ENCODE results near the gene GALNT10.

Gene GALNT10

DNA sequence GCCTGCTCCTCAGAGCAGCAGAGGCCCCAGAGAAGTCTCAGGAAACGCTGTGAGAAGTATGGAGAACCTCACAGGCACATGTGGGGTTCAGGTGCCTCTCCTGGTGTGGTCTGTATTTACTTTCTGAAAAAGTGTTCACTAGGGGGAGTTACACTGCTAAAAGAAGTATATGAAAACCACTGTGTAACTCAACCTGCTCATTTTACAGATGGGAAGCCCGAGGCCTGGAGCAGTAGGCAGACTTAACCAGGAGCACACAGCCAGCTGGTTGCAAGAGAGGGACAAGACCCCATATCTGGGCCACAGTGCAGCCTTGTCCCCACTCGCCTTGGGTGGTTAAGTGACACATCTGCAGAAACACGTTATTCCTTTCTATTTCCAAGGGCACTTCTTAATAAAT, 142.5 kb downstream of the GALNT10 start:
- no peak for ATAC-seq
- H3K27ac Mint-ChIP-seq = no peak overlapping the region
- peaks cover 16% of the 10 kb centered on the region for H3K4me1 Mint-ChIP-seq
- no peak overlapping the region for H3K4me3 Mint-ChIP-seq
- H3K36me3 Mint-ChIP-seq = peaks cover 58% of the 10 kb centered on the region
- no peaks in the 10 kb centered on the region for H3K9me3 Mint-ChIP-seq
- DNase-seq (ENCODE audit: low spot score in 2 of 2) = no peak

- H3K4me1 Mint-ChIP-seq = peaks cover 19% of the 10 kb centered on the region
- no peak overlapping the region for H3K27ac Mint-ChIP-seq
- H3K4me3 Mint-ChIP-seq = no peak overlapping the region
- ATAC-seq (no peak), DNase-seq (ENCODE audit: low spot score in 2 of 2) (no peak)
- no peaks in the 10 kb centered on the region for H3K9me3 Mint-ChIP-seq
- H3K36me3 Mint-ChIP-seq = peaks cover 53% of the 10 kb centered on the region
Measured at GRCh38 chr5:154334406-154335064, 144.0 kb downstream of the GALNT10 start.

- ATAC-seq (no peak), DNase-seq (ENCODE audit: low spot score in 2 of 2) (no peak)
- Mint-ChIP-seq H3K4me3 (no peak overlapping the region), H3K9me3 (no peaks in the 10 kb centered on the region), H3K27ac (no peak overlapping the region), H3K4me1 (peaks cover 19% of the 10 kb centered on the region), H3K36me3 (peaks cover 48% of the 10 kb centered on the region)
Measured at GRCh38 chr5:154335065-154335448, 144.5 kb downstream of the GALNT10 start.

DNA sequence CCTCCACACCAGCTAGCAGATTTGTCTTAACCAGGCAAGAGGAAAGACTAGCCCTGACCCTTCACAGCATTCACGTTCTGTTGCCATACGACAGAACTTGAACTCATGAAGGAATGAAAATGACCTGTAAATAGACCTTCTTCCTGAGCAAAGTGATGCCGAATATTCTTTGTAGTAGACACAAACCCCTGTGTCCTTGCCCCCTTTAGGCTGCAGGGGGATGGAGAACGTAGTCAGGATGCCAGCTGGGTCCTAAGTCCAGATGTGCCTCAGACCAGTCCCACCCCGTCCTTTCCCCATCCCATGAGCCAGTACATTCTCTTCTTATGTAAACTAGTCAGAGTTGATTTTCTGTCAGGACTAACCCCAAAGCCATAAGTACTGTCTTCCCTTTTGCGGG, 151.1 kb downstream of the GALNT10 start:
- no peaks in the 10 kb centered on the region for H3K9me3 Mint-ChIP-seq
- DNase-seq (ENCODE audit: low spot score in 2 of 2) (no peak), ATAC-seq (no peak)
- H3K36me3 Mint-ChIP-seq = peaks cover 36% of the 10 kb centered on the region
- peak overlapping the region; percentile 72 for H3K27ac Mint-ChIP-seq
- H3K4me1 Mint-ChIP-seq = peaks cover 24% of the 10 kb centered on the region
- H3K4me3 Mint-ChIP-seq = no peak overlapping the region

DNA sequence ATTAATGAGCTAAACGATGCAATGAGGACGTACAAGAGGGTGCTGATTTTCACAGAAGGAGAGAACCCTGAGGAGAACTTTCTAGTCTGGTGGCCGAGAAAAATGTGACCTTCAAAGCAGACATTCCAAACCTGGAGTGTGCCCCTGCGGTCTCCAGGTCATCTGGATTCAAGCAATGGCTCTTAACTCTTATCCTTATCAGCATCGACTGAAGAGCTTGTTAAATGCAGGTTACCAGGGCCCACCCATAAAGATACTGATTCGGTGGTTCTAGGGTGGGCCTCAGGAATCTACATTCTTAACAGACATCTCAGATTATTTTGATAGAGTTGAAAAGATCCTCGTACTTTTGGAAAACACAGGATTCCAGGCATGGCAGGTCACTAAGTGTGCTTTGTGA, 151.7 kb downstream of the GALNT10 start:
- DNase-seq (ENCODE audit: low spot score in 2 of 2) (no peak), ATAC-seq (no peak)
- H3K36me3 Mint-ChIP-seq = peaks cover 31% of the 10 kb centered on the region
- no peak overlapping the region for H3K4me3 Mint-ChIP-seq
- no peaks in the 10 kb centered on the region for H3K9me3 Mint-ChIP-seq
- H3K4me1 Mint-ChIP-seq = peaks cover 25% of the 10 kb centered on the region
- H3K27ac Mint-ChIP-seq = peak overlapping the region; percentile 8

- DNase-seq (ENCODE audit: low spot score in 2 of 2) (no peak), ATAC-seq (no peak)
- Mint-ChIP-seq H3K9me3 (no peaks in the 10 kb centered on the region), H3K4me1 (peaks cover 19% of the 10 kb centered on the region), H3K36me3 (peaks cover 23% of the 10 kb centered on the region), H3K4me3 (no peak overlapping the region), H3K27ac (peak overlapping the region; percentile 8)
Measured at GRCh38 chr5:154342963-154343362, 152.4 kb downstream of the GALNT10 start.

DNA sequence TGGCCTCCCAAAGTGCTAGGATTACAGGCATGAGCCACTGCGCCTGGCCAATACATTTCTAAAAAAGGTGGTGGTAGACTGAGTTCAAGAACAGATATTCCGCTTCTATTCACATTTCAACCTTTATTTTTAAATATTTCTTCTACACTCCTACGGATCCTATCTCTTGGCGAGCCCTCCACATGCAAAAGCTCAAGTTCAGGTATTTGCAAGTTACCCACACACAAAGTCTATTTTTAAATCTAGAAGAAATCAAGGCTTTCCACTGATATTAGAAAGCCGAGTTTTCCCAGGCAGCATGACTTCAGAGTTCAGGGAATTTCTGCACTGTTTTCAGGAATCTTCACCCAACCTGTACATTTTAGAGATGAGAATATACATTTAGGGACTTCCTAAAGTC, 153.9 kb downstream of the GALNT10 start:
- no peak for ATAC-seq
- Mint-ChIP-seq H3K36me3 (peaks cover 17% of the 10 kb centered on the region), H3K9me3 (no peaks in the 10 kb centered on the region), H3K4me3 (no peak overlapping the region), H3K27ac (peak overlapping the region; percentile 43), H3K4me1 (peaks cover 15% of the 10 kb centered on the region)
- DNase-seq (ENCODE audit: low spot score in 2 of 2) = no peak

DNA sequence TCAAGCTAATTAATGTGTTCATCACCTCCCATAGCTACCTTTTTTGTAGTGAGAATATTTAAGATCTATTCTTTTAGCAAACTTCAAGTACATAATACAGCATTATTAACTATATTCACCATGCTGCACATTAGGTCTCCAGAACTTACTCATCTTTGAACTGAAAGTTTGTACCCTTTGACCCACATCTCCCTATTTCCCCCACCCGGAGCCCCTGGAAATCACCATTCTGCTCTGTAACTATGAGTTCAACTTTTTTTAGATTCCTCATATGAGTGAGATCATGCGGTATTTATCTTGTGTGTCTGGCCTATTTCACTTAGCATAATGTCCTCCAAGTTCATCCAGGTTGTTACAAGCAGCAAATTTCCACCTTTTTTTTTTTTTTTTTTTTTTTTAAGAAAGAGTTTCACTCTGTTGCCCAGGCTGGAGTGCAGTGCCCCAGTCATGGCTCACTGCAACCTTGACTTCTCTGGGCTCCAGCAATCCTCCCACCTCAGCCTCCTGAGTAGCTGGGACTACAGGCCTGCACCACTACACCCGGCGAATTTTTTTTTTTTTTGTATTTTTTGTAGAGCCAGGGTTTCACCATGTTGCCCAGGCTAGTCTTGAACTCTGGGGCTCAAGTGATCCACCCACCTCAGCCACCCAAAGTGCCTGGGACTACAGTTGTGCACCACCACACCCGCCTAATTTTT, 154.9 kb downstream of the GALNT10 start:
- no peaks in the 10 kb centered on the region for H3K9me3 Mint-ChIP-seq
- no peak overlapping the region for H3K4me3 Mint-ChIP-seq
- DNase-seq (ENCODE audit: low spot score in 2 of 2) (no peak), ATAC-seq (peak; percentile 69)
- peaks cover 15% of the 10 kb centered on the region for H3K4me1 Mint-ChIP-seq
- H3K36me3 Mint-ChIP-seq = peaks cover 17% of the 10 kb centered on the region
- H3K27ac Mint-ChIP-seq = peak overlapping the region; percentile 18

DNA sequence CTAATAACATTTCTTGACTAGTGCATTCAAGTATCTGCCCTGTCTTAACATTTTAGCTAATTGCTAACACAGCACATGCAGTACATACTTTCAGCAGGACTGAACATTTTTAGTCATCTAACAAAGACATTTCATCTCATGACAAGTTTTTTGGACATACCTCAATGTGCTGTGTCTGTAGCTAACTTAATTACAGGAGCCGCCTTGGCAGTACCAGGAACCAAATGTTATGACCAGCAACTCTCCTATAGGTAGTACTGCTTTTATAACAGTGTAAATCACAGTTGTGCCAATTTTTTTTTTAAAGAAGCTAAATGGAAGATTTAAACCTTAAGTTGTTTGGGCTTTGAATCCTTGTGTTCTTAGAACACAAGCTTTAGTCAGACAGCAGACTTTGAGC, 155.9 kb downstream of the GALNT10 start:
- no peaks in the 10 kb centered on the region for H3K9me3 Mint-ChIP-seq
- peaks cover 16% of the 10 kb centered on the region for H3K36me3 Mint-ChIP-seq
- DNase-seq (ENCODE audit: low spot score in 2 of 2) = no peak
- no peak overlapping the region for H3K27ac Mint-ChIP-seq
- H3K4me1 Mint-ChIP-seq = peaks cover 17% of the 10 kb centered on the region
- no peak overlapping the region for H3K4me3 Mint-ChIP-seq
- ATAC-seq = no peak

DNA sequence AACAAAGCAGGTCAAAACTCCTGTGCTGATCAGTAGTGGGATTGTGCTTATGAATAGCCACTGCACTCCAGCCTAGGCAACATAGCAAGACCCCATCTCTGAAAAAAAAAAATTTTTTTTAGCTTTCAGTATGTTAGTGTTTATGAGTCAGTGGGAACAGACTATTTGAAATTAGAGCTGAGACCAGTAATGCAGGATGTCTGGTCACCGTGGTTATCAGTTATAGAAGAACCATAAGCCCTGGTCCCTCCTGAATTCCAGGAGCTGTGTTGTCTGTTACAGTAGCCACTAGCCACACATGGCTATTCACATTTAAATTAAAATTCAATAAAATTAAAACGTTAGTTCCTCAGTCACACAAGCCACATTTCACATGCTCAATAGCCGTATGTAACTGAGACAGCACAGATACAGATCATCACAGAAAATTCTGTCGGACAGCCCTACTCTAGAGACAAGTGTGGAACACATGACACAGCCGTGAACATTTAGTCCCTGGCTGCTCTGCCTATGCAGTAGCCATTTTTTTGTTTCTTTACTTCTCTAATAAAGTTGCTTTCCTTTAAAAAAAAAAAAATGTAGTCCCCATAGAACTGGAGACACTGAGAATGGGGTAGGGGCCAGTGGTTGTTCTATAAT, 159.2 kb downstream of the GALNT10 start:
- no peaks in the 10 kb centered on the region for H3K9me3 Mint-ChIP-seq
- ATAC-seq (no peak), DNase-seq (ENCODE audit: low spot score in 2 of 2) (no peak)
- H3K4me1 Mint-ChIP-seq = peaks cover 37% of the 10 kb centered on the region
- H3K27ac Mint-ChIP-seq = no peak overlapping the region
- H3K4me3 Mint-ChIP-seq = no peak overlapping the region
- peaks cover under 1% of the 10 kb centered on the region for H3K36me3 Mint-ChIP-seq

- H3K27ac Mint-ChIP-seq = no peak overlapping the region
- no peaks in the 10 kb centered on the region for H3K9me3 Mint-ChIP-seq
- ATAC-seq = no peak
- no peaks in the 10 kb centered on the region for H3K36me3 Mint-ChIP-seq
- H3K4me3 Mint-ChIP-seq = no peak overlapping the region
- H3K4me1 Mint-ChIP-seq = peaks cover 41% of the 10 kb centered on the region
- DNase-seq (ENCODE audit: low spot score in 2 of 2) = no peak
Measured at GRCh38 chr5:154351141-154351540, 160.6 kb downstream of the GALNT10 start.

GRCh38 chr5:154351566-154351965, 161.0 kb downstream of the GALNT10 start:
- Mint-ChIP-seq H3K4me3 (no peak overlapping the region), H3K36me3 (peaks cover under 1% of the 10 kb centered on the region), H3K4me1 (peaks cover 41% of the 10 kb centered on the region), H3K27ac (no peak overlapping the region), H3K9me3 (no peaks in the 10 kb centered on the region)
- peak; percentile 74 for ATAC-seq
- no peak for DNase-seq (ENCODE audit: low spot score in 2 of 2)

- H3K4me3 Mint-ChIP-seq = no peak overlapping the region
- DNase-seq (ENCODE audit: low spot score in 2 of 2) (no peak), ATAC-seq (no peak)
- peaks cover 14% of the 10 kb centered on the region for H3K36me3 Mint-ChIP-seq
- no peaks in the 10 kb centered on the region for H3K9me3 Mint-ChIP-seq
- H3K27ac Mint-ChIP-seq = no peak overlapping the region
- peaks cover 46% of the 10 kb centered on the region for H3K4me1 Mint-ChIP-seq
Measured at GRCh38 chr5:154352960-154353548, 162.5 kb downstream of the GALNT10 start.

GRCh38 chr5:154355129-154355611, 164.6 kb downstream of the GALNT10 start:
- H3K4me1 Mint-ChIP-seq = peaks cover 58% of the 10 kb centered on the region
- H3K9me3 Mint-ChIP-seq = no peaks in the 10 kb centered on the region
- no peak overlapping the region for H3K4me3 Mint-ChIP-seq
- no peak for ATAC-seq
- H3K36me3 Mint-ChIP-seq = peaks cover 14% of the 10 kb centered on the region
- no peak for DNase-seq (ENCODE audit: low spot score in 2 of 2)
- H3K27ac Mint-ChIP-seq = peak overlapping the region; percentile 52

GRCh38 chr5:154356020-154356655, 165.6 kb downstream of the GALNT10 start:
- Mint-ChIP-seq H3K36me3 (peaks cover 14% of the 10 kb centered on the region), H3K4me1 (peaks cover 58% of the 10 kb centered on the region), H3K9me3 (no peaks in the 10 kb centered on the region), H3K4me3 (no peak overlapping the region), H3K27ac (peak overlapping the region; percentile 60)
- DNase-seq (ENCODE audit: low spot score in 2 of 2) = no peak
- ATAC-seq = peak; percentile 50

Data from stimulated activated effector memory CD8-positive, alpha-beta T cell treated with anti-CD3 and anti-CD28 coated beads, Interleukin-12 subunit alpha, Interleukin-12 subunit beta, amount 100 ng/mL, for 72 hours (primary cell).